IMR-90 (cell line): Measurements from ENCODE around the gene MFSD6. TPM values are rescaled to one million over a fixed set of nuclear protein-coding genes. Genes with fewer than 3 reads are reported as not detected.

Source experiments
- ATAC-seq: fragments of 200-7000 bp; cut with Tn5 transposase; 2 replicates; pipeline ENCODE4 v1.9.1; 2020; ENCODE audit warnings: low read depth, mild to moderate bottlenecking, moderate library complexity
- BruUV-seq: library from RNA; stranded (reverse); fragments of 400-500 nt; replicated peaks from 2 replicates; lab custom pipeline; 2021; lab: Mats Ljungman, UMichigan
- CTCF ChIA-PET: fragments of 300-600 bp; formaldehyde crosslinking; extraction: SDS; loops from one replicate; lab custom pipeline; 2021; ENCODE audit warnings: antibody characterized with exemption; lab: Yijun Ruan, JAX
- POLR2A ChIA-PET: fragments of 300-600 bp; sonication (Branson Sonifier 250); formaldehyde crosslinking; loops from one replicate; lab custom pipeline; 2022; ENCODE audit warnings: antibody characterized with exemption; ENCODE audit not compliant: unreplicated experiment; lab: Charles Lee
- DNase-seq: peaks from one replicate; pipeline ENCODE4 v3.0.0; 2013
- H2AFZ ChIP-seq: replicated peaks from 2 replicates; pipeline ENCODE3; 2013; ENCODE audit warnings: low read length, mild to moderate bottlenecking; ENCODE audit not compliant: poor library complexity
- H2AK5ac ChIP-seq: 2 replicates; pipeline ENCODE4 v1.6.1; 2013; ENCODE audit warnings: low read depth, low read length, inconsistent platforms
- H2AK9ac ChIP-seq: replicated peaks from 2 replicates; pipeline ENCODE3; 2013; ENCODE audit warnings: mild to moderate bottlenecking, low read depth, low read length, moderate library complexity; ENCODE audit not compliant: poor library complexity
- H2BK120ac ChIP-seq: 2 replicates; pipeline ENCODE4 v1.6.1; 2013; ENCODE audit warnings: low read depth, low read length, inconsistent platforms
- H2BK15ac ChIP-seq: 3 replicates; pipeline ENCODE4 v1.6.1; 2013; ENCODE audit warnings: low read depth, low read length, inconsistent platforms
- H2BK20ac ChIP-seq: 2 replicates; pipeline ENCODE4 v1.6.1; 2013; ENCODE audit warnings: low read depth, mild to moderate bottlenecking, inconsistent platforms, low read length, moderate library complexity
- H2BK5ac ChIP-seq: 2 replicates; pipeline ENCODE4 v1.6.1; 2013; ENCODE audit warnings: mild to moderate bottlenecking, low read depth, low read length, inconsistent platforms; ENCODE audit not compliant: poor library complexity, severe bottlenecking
- H3K14ac ChIP-seq: replicated peaks from 2 replicates; pipeline ENCODE4 v1.6.1; 2013; ENCODE audit warnings: low read depth, low read length, inconsistent platforms
- H3K18ac ChIP-seq: 2 replicates; pipeline ENCODE4 v1.6.1; 2013; ENCODE audit warnings: low read depth, low read length, control low read depth
- H3K23ac ChIP-seq: 2 replicates; pipeline ENCODE4 v1.6.1; 2013; ENCODE audit warnings: low read depth, low read length, inconsistent platforms
- H3K27ac ChIP-seq: 2 replicates; pipeline ENCODE4 v1.5.1; 2013; ENCODE audit warnings: mild to moderate bottlenecking, control low read depth, low read length; ENCODE audit not compliant: insufficient read depth
- H3K27me3 ChIP-seq: 2 replicates; pipeline ENCODE4 v1.6.1; 2013; ENCODE audit warnings: low read length; ENCODE audit not compliant: control insufficient read depth, insufficient read depth
- H3K36me3 ChIP-seq: 2 replicates; pipeline ENCODE4 v1.6.1; 2013; ENCODE audit warnings: low read length, mixed read lengths; ENCODE audit not compliant: control insufficient read depth, insufficient read depth
- H3K4ac ChIP-seq: 2 replicates; pipeline ENCODE4 v1.6.1; 2013; ENCODE audit warnings: low read depth, low read length, inconsistent platforms
- H3K4me1 ChIP-seq: 2 replicates; pipeline ENCODE4 v1.6.1; 2013; ENCODE audit warnings: low read length, mixed read lengths; ENCODE audit not compliant: control insufficient read depth, insufficient read depth
- H3K4me2 ChIP-seq: 2 replicates; pipeline ENCODE4 v1.6.1; 2013; ENCODE audit warnings: low read depth, mild to moderate bottlenecking, control low read depth, low read length, moderate library complexity
- H3K4me3 ChIP-seq: 2 replicates; pipeline ENCODE4 v1.5.1; 2013; ENCODE audit warnings: low read depth, mild to moderate bottlenecking, control low read depth, low read length, moderate library complexity; ENCODE audit not compliant: insufficient read depth
- H3K56ac ChIP-seq: 2 replicates; pipeline ENCODE4 v1.6.1; 2013; ENCODE audit warnings: low read length, inconsistent platforms; ENCODE audit not compliant: insufficient read depth; ENCODE audit errors: extremely low read depth
- H3K79me1 ChIP-seq, 2 experiments: 2 replicates each; pipeline ENCODE4 v1.6.1; 2013; ENCODE audit warnings: low read length in 2 of 2, inconsistent platforms in 1 of 2, low read depth in 1 of 2
- H3K9ac ChIP-seq: 2 replicates; pipeline ENCODE4 v1.6.1; 2013; ENCODE audit warnings: low read depth, low read length, control low read depth
- H3K9me1 ChIP-seq: 2 replicates; pipeline ENCODE4 v1.6.1; 2013; ENCODE audit warnings: low read length, inconsistent platforms; ENCODE audit not compliant: insufficient read depth
- H3K9me3 ChIP-seq: 2 replicates; pipeline ENCODE4 v1.6.1; 2013; ENCODE audit warnings: low read length; ENCODE audit not compliant: control insufficient read depth, insufficient read depth
- H4K20me1 ChIP-seq: 2 replicates; pipeline ENCODE4 v1.6.1; 2013; ENCODE audit warnings: low read length, inconsistent platforms; ENCODE audit not compliant: insufficient read depth
- H4K5ac ChIP-seq: 2 replicates; pipeline ENCODE4 v1.6.1; 2013; ENCODE audit warnings: mild to moderate bottlenecking, low read depth, low read length, control low read depth
- H4K8ac ChIP-seq, 2 experiments: 2 replicates each; pipeline ENCODE4 v1.6.1; 2013; ENCODE audit warnings: low read depth in 2 of 2, low read length in 2 of 2, control low read depth in 1 of 2, inconsistent platforms in 1 of 2
- H4K91ac ChIP-seq: 2 replicates; pipeline ENCODE4 v1.6.1; 2013; ENCODE audit warnings: low read depth, low read length, inconsistent platforms; ENCODE audit not compliant: insufficient read depth
- BHLHE40 ChIP-seq: fragments of 150-350 bp; IDR thresholded peaks from 2 replicates; pipeline ENCODE4 v1.6.1; 2016; ENCODE audit warnings: mild to moderate bottlenecking, low read depth, low read length
- POLR2A ChIP-seq: IDR thresholded peaks from 2 replicates; pipeline ENCODE4 v1.6.1; 2012; ENCODE audit warnings: mild to moderate bottlenecking, low read depth, low read length
- SMC3 ChIP-seq: fragments of 150-350 bp; IDR thresholded peaks from 2 replicates; pipeline ENCODE4 v1.6.1; 2016; ENCODE audit warnings: low read depth, mild to moderate bottlenecking, antibody characterized with exemption, low read length, moderate library complexity
- WGBS, 2 experiments: methylation state at CpG; one replicate each; pipeline versions ENCODE4 v1.1.5 to v1.1.7; 2013; ENCODE audit warnings: missing lambda C conversion rate in 2 of 2; ENCODE audit not compliant: insufficient read length in 1 of 2; ENCODE audit errors: extremely low coverage in 2 of 2; 5-methylcytosine and 5-hydroxymethylcytosine counted together
- dilution Hi-C: fragments of 300-500 bp; cut with HindIII; formaldehyde crosslinking; loops from one replicate; pipeline ENCODE4 v1.14.3; 2018; ENCODE audit warnings: low sequenced_read_pairs; ENCODE audit not compliant: unreplicated experiment
- in situ Hi-C: fragments of 300-500 bp; cut with MboI; formaldehyde crosslinking; loops from 3 replicates; pipeline ENCODE4 v1.14.3; 2019; ENCODE audit warnings: low sequenced_read_pairs, inconsistent platforms, mixed read lengths
- intact Hi-C: fragments of 100-400 bp; cut with micrococcal nuclease; formaldehyde crosslinking; loops from 2 replicates; pipeline ENCODE4 v1.10.0; 2022
- polyA plus RNA-seq, 3 experiments: library from polyadenylated mRNA; depleted of rRNA; stranded (reverse); fragments of >200 nt; gene quantifications; 2 replicates each; pipeline ENCODE4 v1.2.3, GENCODE V29; 2012; ENCODE audit warnings: low replicate concordance in 1 of 3
- total RNA-seq: library from RNA; depleted of rRNA; stranded (reverse); fragments of >200 nt; gene quantifications from 2 replicates; pipeline ENCODE4 v1.2.3, GENCODE V29; 2012
- TF ChIP-seq, protein P1 (sequence below): conservative IDR thresholded peaks from 2 replicates; pipeline ENCODE4 v1.5.1; 2012; ENCODE audit warnings: mild to moderate bottlenecking, low read depth, low read length, improper control_type of control experiment

MFSD6 gene
- total and polyA plus RNA-seq, 2 of the 4 experiments (the other 2 are of a cell fraction) = 4.2 to 7.7 TPM

DNA sequence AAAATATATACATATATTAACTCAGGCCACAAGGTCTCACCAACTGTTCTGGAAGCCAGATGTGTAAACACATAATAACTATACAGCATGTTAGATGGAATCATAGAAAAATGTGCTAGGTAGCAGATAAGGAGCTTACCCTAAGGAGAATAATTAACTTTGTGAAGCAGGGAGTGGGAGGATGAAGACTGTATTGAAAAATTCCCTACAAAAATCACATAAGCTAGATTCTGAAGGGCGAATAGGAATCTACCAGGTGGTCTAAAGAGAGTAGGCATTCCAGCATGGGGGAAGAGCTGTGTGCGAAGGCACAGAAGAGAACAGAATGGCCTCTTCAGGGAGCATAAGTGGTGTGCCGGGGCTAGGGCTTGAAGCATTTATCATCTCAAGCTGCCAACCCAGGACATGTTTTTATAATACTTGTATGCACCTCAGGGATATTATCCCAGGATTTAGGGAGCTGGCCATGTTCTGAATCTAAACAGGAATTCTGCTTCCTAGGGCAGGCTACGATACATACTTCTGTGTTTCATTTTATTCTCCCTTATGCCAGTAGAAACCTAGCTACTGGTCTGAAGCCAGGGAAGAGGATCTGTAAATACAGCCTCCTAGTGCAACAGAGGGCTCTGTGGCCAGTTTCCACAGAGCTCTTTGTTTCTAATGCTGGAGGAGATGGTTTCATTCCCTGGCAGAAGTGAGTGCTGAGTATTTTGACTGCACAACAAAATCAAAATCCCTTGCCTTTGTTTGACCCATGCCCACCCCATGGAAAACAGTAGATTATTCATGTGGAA lies 69.7 kb downstream of the MFSD6 start:
- Histone ChIP-seq H3K14ac (0 out of 2 replicates have a peak overlapping the region, but pooled peaks have one; percentile 36), H3K4me2 (peak overlapping the region; percentile 20; the same call in 1 of the 2 replicates), H2BK20ac (no peak overlapping the region), H3K27me3 (no peaks in the 10 kb centered on the region), H3K18ac (peak overlapping the region; percentile 64), H2AK9ac (no peak overlapping the region), H3K79me1 (no peaks in the 10 kb centered on the region), H4K91ac (no peak overlapping the region), H3K9me1 (0 out of 2 replicates have a peak, but pooled peaks cover 6% of the 10 kb centered on the region), H4K20me1 (no peaks in the 10 kb centered on the region), H4K5ac (peak overlapping the region; percentile 50; the same call in 1 of the 2 replicates), H2BK5ac (no peak overlapping the region), H3K56ac (no peak overlapping the region), H3K4me1 (peaks cover 7% of the 10 kb centered on the region; the same call in 1 of the 2 replicates), H3K9ac (no peak overlapping the region; the same call in 1 of the 2 replicates), H2BK15ac (no peak overlapping the region), H3K27ac (peak overlapping the region; percentile 49; the same call in 1 of the 2 replicates), H2AK5ac (no peak overlapping the region), H3K36me3 (no peaks in the 10 kb centered on the region), H3K23ac (no peak overlapping the region), H3K4ac (no peak overlapping the region), H3K4me3 (no peak overlapping the region), H2AFZ (no peak overlapping the region), H4K8ac (no peak overlapping the region), H3K9me3 (no peaks in the 10 kb centered on the region), H2BK120ac (no peak overlapping the region)
- dilution Hi-C loops (no loop called here), in situ Hi-C loops (no loop called here), intact Hi-C loops (no loop called here)
- 100% methylated on average over 1 of the region's 4 CpGs; no CpG with 5 or more reads in 1 of the 2 experiments for WGBS, 2 experiments
- DNase-seq (peak; percentile 34), ATAC-seq (peak; percentile 69)
- TF ChIP-seq, protein P1, sequence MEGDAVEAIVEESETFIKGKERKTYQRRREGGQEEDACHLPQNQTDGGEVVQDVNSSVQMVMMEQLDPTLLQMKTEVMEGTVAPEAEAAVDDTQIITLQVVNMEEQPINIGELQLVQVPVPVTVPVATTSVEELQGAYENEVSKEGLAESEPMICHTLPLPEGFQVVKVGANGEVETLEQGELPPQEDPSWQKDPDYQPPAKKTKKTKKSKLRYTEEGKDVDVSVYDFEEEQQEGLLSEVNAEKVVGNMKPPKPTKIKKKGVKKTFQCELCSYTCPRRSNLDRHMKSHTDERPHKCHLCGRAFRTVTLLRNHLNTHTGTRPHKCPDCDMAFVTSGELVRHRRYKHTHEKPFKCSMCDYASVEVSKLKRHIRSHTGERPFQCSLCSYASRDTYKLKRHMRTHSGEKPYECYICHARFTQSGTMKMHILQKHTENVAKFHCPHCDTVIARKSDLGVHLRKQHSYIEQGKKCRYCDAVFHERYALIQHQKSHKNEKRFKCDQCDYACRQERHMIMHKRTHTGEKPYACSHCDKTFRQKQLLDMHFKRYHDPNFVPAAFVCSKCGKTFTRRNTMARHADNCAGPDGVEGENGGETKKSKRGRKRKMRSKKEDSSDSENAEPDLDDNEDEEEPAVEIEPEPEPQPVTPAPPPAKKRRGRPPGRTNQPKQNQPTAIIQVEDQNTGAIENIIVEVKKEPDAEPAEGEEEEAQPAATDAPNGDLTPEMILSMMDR = no peak
- TF ChIP-seq BHLHE40 (no peak), POLR2A (no peak), SMC3 (no peak)
- no TSS peak for BruUV-seq
- POLR2A ChIA-PET = interaction anchor here (0.6 kb wide), 1 partner anchor 28 kb away, joined by 3 read pairs; no protein-coding TSS in a partner anchor
- CTCF ChIA-PET = interaction anchor here (0.9 kb wide), 1 partner anchor 23 kb away, joined by 3 read pairs; no protein-coding TSS in a partner anchor
